Hematopoietic multipotent progenitor cell treated with erythropoietin and hydrocortisone succinate and interleukin-3 and kit ligand, for 4 days (in vitro differentiated cells): Measurements from ENCODE around the gene SLC25A2.
"Not testable (repeated sequence)": the region's sequence is repeated elsewhere in the genome, so short reads cannot be mapped to it uniquely, and the experiment has no call there.

Experiments used
- DNase-seq: peaks from one replicate; pipeline ENCODE4 v3.0.0-alpha.2; 2015

Gene SLC25A2

GRCh38 chr5:141303756-141304155, at the start of gene SLC25A2:
TSS of gene SLC25A2 (minus strand) at chr5:141304049. CDS start at chr5:141303865, 184 bp downstream.
- DNase-seq = no peak

- no peak for DNase-seq
These were observed 47.7 kb upstream of the SLC25A2 start for GRCh38 chr5:141351591-141351990.

- peak; percentile 46 for DNase-seq
These were observed 46.2 kb upstream of the SLC25A2 start, which contains the start of gene PCDHGB1 for GRCh38 chr5:141349917-141350619. TSS of gene PCDHGB1 (plus strand) at chr5:141350099. CDS start at chr5:141350261, 162 bp downstream.

DNA sequence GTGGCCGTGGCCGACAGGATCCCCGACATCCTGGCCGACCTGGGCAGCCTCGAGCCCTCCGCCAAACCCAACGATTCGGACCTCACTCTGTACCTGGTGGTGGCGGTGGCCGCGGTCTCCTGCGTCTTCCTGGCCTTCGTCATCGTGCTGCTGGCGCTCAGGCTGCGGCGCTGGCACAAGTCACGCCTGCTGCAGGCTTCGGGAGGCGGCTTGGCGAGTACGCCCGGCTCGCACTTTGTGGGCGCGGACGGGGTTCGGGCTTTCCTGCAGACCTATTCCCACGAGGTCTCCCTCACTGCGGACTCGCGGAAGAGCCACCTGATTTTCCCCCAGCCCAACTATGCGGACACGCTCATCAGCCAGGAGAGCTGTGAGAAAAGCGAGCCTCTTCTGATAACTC, 42.2 kb upstream of the SLC25A2 start:
- not testable (repeated sequence) for DNase-seq

- DNase-seq = no peak
These were observed 41.5 kb upstream of the SLC25A2 start for GRCh38 chr5:141345327-141345726.

GRCh38 chr5:141343953-141344463, 40.2 kb upstream of the SLC25A2 start:
- DNase-seq = no peak

GRCh38 chr5:141343242-141343952, 39.5 kb upstream of the SLC25A2 start, which contains the start of gene PCDHGA3:
TSS of gene PCDHGA3 (plus strand) at chr5:141343829. CDS start at chr5:141344034, 205 bp downstream.
- DNase-seq = peak; percentile 48

DNA sequence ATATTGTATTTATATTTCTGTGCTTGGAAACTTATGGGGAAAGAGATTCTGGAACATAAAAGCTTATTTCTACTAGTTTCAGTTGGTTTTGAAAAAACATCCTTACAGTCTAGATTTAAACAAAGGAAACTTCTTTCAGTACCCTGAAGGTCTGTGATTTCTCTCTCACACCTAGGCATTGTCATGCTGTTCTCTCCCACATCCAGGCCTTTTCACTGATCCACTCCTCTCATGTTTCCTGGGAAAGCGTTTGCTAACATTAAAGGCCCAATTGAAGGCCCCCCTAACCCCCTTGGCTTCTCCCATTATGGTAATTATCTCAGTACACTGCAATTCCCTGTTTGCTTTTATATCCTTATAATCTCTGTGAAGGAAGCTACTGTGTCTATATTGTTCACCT, 38.9 kb upstream of the SLC25A2 start:
- DNase-seq = no peak

DNA sequence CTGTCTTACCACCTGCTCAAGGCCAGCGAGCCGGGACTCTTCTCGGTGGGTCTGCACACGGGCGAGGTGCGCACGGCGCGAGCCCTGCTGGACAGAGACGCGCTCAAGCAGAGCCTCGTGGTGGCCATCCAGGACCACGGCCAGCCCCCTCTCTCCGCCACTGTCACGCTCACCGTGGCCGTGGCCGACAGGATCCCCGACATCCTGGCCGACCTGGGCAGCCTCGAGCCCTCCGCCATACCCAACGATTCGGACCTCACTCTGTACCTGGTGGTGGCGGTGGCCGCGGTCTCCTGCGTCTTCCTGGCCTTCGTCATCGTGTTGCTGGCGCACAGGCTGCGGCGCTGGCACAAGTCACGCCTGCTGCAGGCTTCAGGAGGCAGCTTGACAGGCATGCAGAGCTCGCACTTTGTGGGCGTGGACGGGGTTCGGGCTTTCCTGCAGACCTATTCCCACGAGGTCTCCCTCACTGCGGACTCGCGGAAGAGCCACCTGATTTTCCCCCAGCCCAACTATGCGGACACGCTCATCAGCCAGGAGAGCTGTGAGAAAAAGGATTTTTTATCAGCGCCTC, 37.0 kb upstream of the SLC25A2 start:
- not testable (repeated sequence) for DNase-seq

DNA sequence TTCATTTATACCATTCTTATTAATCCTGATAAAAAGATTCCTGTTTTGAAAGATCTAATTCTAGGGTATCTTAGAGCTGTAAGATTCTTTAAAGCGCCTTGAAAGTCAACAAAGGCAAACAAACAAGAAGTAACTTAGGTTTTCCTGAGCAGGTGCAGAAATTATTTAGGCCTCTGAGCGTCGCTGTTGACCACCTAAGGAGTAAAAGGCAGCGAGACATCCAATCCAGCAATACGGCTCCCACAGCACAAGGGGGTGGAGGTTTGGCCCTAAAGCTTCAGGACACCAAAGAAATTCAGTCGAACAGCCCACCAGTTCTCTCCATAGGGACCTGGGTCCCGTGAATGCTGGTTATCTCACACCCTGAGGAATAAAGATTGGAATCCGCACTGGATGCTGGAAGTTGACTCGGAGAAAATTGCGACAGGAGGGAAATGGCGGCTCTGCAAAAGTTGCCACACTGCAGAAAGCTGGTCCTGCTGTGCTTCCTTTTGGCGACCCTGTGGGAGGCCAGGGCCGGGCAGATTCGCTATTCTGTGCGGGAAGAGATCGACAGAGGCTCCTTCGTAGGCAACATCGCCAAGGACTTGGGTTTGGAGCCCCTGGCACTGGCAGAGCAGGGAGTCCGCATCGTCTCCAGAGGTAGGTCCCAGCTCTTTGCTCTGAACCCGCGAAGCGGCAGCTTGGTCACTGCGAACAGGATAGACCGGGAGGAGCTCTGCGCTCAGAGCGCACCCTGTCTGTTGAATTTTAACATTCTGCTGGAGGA, 34.9 kb upstream of the SLC25A2 start, which contains the start of gene PCDHGA2:
Gene PCDHGA2 (plus strand): TSS at position 223 of the 769 bp plus-strand sequence.
- peak; percentile 51 for DNase-seq

- DNase-seq = not testable (repeated sequence)
These were observed 28.7 kb upstream of the SLC25A2 start for GRCh38 chr5:141332571-141332970.

DNA sequence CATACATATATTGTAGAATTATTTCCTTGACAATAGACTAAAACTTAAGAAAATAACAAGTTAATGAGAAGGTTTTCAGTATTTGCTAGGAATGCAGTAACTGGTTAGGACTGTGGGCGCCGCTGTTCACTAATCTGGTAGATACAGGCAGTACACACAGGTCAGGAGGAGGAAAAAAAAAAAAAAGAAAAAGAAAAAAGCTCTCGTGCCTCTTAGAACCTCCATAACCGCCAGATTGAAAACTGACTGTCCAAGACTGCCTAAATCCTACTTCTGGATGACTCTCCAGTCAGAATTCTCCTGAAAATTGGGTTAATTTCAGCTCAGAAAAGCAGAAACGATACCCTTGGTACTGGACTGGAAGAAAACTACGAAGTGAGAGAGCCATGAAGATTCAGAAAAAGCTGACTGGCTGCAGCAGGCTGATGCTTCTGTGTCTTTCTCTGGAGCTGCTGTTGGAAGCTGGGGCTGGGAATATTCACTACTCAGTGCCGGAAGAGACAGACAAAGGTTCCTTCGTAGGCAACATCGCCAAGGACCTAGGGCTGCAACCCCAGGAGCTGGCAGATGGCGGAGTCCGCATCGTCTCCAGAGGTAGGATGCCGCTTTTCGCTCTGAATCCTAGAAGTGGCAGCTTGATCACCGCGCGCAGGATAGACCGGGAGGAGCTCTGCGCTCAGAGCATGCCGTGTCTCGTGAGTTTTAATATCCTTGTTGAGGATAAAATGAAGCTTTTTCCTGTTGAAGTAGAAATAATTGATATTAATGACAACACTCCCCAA, 26.6 kb upstream of the SLC25A2 start, which contains the start of gene PCDHGA1:
Gene PCDHGA1 (plus strand): TSS at position 216 of the 782 bp plus-strand sequence.
- DNase-seq = peak; percentile 40

DNA sequence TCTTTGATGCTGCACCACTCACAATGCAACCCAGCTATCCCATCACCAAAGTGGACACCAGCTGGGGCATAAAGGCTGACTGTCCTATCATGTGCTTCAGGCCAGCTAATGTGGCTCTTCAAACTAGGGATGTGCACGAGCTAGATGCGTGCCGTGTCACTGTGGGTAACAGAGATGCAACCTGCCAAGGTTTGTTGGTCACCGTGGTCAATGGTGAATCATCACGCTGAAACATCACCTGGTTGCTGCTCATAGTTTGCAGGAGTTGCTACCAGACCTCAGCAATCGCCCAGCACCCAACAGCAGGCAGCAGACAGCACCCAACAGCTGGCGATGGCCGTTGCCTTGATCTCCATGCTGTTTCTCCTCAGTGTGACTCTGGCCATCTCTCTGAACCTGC, 24.4 kb upstream of the SLC25A2 start:
- no peak for DNase-seq

GRCh38 chr5:141326088-141326854, 22.4 kb upstream of the SLC25A2 start:
- DNase-seq = peak; percentile 46

GRCh38 chr5:141322261-141322660, 18.4 kb upstream of the SLC25A2 start:
- DNase-seq = no peak

- peak; percentile 97 for DNase-seq
These were observed 16.6 kb upstream of the SLC25A2 start, which contains the start of gene TAF7 for GRCh38 chr5:141320225-141321169. TSS of gene TAF7 (minus strand) at chr5:141320784. CDS start at chr5:141320044, 740 bp downstream.

DNA sequence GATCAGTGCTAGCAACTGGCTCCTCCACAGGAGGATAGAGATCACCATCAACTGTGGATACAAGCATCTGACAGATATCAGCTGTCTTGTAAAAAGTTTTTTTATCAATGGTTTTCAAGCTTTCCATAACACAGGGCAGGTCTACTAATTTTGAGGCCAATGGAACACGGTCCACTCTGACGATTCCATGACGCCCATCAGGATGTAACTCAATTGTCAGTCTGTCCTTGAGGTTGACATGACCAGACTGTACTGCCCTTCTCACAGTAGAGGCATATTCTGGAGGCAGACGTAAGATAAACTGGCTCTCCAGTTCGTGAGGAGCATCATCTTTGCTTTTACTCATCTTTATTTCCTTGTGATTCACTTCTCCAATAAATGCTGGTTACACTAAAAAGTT, 15.8 kb upstream of the SLC25A2 start:
- no peak for DNase-seq

DNA sequence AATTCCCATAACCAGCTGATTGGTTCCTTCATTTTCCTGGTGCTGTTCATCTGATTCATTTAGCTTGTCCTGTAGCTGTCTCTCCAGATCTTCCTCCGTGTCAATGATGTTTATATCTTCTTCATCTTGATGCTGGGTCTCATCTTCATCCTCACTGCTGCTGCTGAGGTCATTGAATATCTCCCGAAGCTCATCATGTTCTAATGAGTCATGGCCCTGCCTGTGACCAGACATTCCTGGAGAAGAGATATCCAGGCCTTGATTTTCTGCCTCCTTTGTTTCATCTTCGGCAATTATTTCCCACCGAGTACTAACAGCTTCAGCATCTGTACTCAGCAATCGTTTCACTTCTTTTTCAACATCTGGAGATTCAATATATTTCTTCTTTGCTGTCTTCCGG, 15.4 kb upstream of the SLC25A2 start:
- no peak for DNase-seq

DNA sequence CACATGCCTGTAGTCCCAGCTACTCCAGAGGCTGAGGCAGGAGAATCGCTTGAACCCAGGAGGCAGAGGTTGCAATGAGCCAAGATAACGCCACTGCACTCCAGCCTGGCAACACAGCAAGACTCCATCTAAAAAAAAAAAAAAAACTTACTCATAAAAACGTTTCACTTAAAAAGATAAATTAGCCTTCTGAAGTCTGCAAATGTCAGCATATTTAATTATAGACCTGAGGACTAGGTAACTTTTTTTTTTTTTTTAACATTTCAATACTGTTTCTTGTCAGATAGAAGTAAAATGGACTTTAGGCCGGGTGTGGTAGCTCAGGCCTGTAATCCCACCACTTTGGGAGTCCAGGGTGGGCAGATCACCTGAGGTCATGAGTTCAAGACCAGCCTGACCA, 13.1 kb upstream of the SLC25A2 start:
- not testable (repeated sequence) for DNase-seq
